GM12865 (cell line): ENCODE measurements around the gene CAPNS1.

Experiments
- DNase-seq: peaks from one replicate; pipeline ENCODE4 v3.0.0; 2010; ENCODE audit warnings: low read depth
- H3K4me3 ChIP-seq: 2 replicates; pipeline ENCODE4 v1.5.1; 2011; ENCODE audit warnings: mild to moderate bottlenecking, low read depth, low read length, control low read depth
- CTCF ChIP-seq: IDR thresholded peaks from 2 replicates; pipeline ENCODE4 v1.5.1; 2011; ENCODE audit warnings: low read length, control low read depth, low read depth, inconsistent platforms; ENCODE audit not compliant: insufficient read depth; ENCODE audit errors: missing control alignments

The CAPNS1 gene

DNA sequence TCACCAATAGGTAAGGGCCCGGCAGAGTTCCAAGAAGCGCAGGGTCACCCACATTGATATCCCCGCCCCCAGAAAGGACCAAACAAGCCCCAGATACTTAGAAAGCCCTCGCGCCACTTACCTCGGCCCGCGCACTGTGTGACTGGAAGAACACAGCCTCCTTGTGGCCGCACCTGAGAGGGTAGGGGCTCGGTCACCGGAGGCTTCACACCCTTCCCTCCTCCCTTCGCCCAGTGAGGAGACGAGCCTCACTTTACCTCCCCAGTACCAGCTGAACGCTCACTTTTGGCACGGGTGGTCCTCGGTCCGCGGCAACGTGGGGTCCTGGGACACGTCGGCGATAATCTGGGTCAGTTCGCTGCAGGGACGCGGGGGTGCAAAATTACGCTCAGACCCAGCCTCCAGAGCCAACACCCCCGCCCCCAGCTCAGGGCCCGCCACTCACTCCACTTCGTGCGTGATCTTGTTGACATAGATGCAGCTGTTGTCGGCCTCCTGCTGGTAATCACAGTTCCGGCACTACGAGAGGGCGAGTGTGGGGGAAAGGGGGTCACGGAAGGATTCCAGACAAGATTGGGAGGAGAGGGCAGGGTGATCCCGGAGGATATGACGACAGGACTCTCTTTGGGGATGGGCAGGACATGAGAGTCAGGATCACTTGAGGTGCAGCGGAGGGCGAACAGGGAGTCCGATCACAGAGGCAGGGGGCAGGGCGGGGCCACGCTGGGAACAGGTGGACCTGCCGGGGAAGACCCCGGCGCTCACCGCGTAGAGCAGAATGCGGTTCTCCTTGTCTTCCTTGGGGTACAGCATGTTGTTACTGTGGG lies 25.8 kb upstream of the CAPNS1 start:
- peak; percentile 34 for DNase-seq
- no peak for TF ChIP-seq CTCF
- H3K4me3 ChIP-seq = peak overlapping the region; percentile 90

- no peak for TF ChIP-seq CTCF
- peak within 1 kb of the TSS; percentile 90 for H3K4me3 ChIP-seq
- DNase-seq = peak; percentile 100
Observed at GRCh38 chr19:36114721-36115452, 25.0 kb upstream of the CAPNS1 start, which contains the start of gene POLR2I. Gene POLR2I, minus strand, starts transcription at chr19:36114875. Its CDS starts 19 bp downstream, at chr19:36114856.

GRCh38 chr19:36115453-36116343 lies 24.2 kb upstream of the CAPNS1 start, which contains the start of gene TBCB:
Gene TBCB, plus strand, starts transcription at chr19:36115468. Its CDS starts 93 bp downstream, at chr19:36115561.
- DNase-seq = no peak
- TF ChIP-seq CTCF = no peak
- peak within 1 kb of the TSS; percentile 90 for H3K4me3 ChIP-seq

DNA sequence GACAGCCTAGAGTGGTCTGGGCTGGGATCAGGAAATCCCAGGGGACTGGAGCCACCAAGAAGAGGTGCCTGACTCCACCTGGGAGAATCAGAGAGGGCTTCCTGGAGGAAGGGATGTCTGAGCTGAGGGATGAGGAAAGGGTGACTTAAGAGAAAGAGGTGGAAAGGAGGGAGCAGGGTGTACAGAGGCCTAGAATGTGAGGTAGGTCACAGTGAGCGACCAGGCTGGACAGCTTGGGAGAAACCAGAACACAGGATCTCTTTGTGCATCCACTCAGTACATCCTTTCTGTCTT lies 23.6 kb upstream of the CAPNS1 start:
- no peak for DNase-seq
- no peak for TF ChIP-seq CTCF
- peak overlapping the region; percentile 64 for H3K4me3 ChIP-seq

- H3K4me3 ChIP-seq = no peak overlapping the region
- DNase-seq = no peak
- no peak for TF ChIP-seq CTCF
Observed at GRCh38 chr19:36120092-36120983, 19.5 kb upstream of the CAPNS1 start.

- H3K4me3 ChIP-seq = no peak overlapping the region
- no peak for TF ChIP-seq CTCF
- DNase-seq = no peak
Observed at GRCh38 chr19:36120984-36121358, 18.9 kb upstream of the CAPNS1 start.
